Activated B cell treated with CpG ODN at 0.5 μM for 24 hours (primary cell): ENCODE data around the gene RUVBL1. TPM values are rescaled to one million over a fixed set of nuclear protein-coding genes. Genes with fewer than 3 reads are reported as not detected.

Source experiments
- ATAC-seq: fragments of 200-7000 bp; cut with Tn5 transposase; one replicate; pipeline ENCODE4 v1.10.0; 2021; ENCODE audit warnings: low read depth, mild to moderate bottlenecking, moderate library complexity
- CTCF ChIA-PET: fragments of 350-600 bp; sonication (Branson Sonifier 250); formaldehyde crosslinking; loops from one replicate; lab custom pipeline; 2021; ENCODE audit warnings: antibody characterized with exemption; lab: Charles Lee
- POLR2A ChIA-PET: fragments of 350-600 bp; sonication (Branson Sonifier 250); formaldehyde crosslinking; loops from one replicate; lab custom pipeline; 2021; ENCODE audit warnings: antibody characterized with exemption; lab: Charles Lee
- DNase-seq: peaks from one replicate; pipeline ENCODE4 v3.0.0; 2022
- H3K27ac Mint-ChIP-seq: one replicate; pipeline ENCODE4 v1.8.0; 2020; ENCODE audit warnings: mixed read lengths
- H3K27me3 Mint-ChIP-seq: one replicate; pipeline ENCODE4 v1.8.0; 2021; ENCODE audit warnings: mixed read lengths
- H3K36me3 Mint-ChIP-seq: one replicate; pipeline ENCODE4 v1.8.0; 2021; ENCODE audit warnings: low read depth, mixed read lengths
- H3K4me1 Mint-ChIP-seq: one replicate; pipeline ENCODE4 v1.8.0; 2021; ENCODE audit warnings: mixed read lengths
- H3K4me3 Mint-ChIP-seq: one replicate; pipeline ENCODE4 v1.8.0; 2020; ENCODE audit warnings: mild to moderate bottlenecking, mixed read lengths
- H3K9me3 Mint-ChIP-seq: one replicate; pipeline ENCODE4 v1.8.0; 2020; ENCODE audit warnings: mixed read lengths
- CTCF ChIP-seq: fragments of 200-600 bp; IDR thresholded peaks from one replicate; pipeline ENCODE4 v1.8.0; 2022; ENCODE audit warnings: antibody characterized with exemption, mild to moderate bottlenecking
- intact Hi-C: fragments of 100-400 bp; cut with micrococcal nuclease; formaldehyde crosslinking; loops from one replicate; pipeline ENCODE4 v1.15.1; 2024
- total RNA-seq: library from RNA; stranded (reverse); gene quantifications from 2 replicates; pipeline ENCODE4 v1.2.3, GENCODE V29; 2022

The RUVBL1 gene
- total RNA-seq, 1 donor from 2014 or later: 44.8 TPM

DNA sequence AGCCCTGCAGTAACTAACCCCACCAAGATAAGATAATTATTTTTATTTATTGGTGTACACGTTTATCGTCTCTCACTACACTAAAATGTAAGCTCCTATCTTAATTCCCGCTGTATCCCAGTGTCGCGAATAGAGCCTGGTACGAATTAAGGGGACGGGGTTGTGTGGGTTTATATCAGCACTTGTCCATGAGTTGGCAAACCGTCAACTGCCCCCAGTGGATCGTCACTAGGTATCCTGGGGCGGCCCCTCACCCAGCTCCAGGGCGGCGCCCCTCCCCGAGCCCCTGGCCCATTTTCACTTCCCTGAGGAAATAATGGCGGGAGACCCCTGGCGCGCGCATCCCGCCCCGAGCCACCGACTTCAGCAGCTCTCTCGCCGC, 465 bp downstream of the RUVBL1 start:
- H3K27ac Mint-ChIP-seq: peak overlapping the region; percentile 93
- H3K4me3 Mint-ChIP-seq: peak overlapping the region; percentile 97
- H3K36me3 Mint-ChIP-seq: peaks cover 18% of the 10 kb centered on the region
- peaks cover 23% of the 10 kb centered on the region for H3K4me1 Mint-ChIP-seq
- H3K9me3 Mint-ChIP-seq: no peaks in the 10 kb centered on the region
- intact Hi-C loops: loop anchor here (1.0 to 5.0 kb wide), 4 partner anchors 30 to 1646 kb away; partner anchors contain the start of genes EEFSEC, SEC61A1 and ZXDC
- no peak for ATAC-seq
- TF ChIP-seq CTCF: no peak
- ChIA-PET POLR2A (interaction anchor here (0.6 to 2.9 kb wide), 12 partner anchors 9 to 1203 kb away, joined by 3 to 69 read pairs (median 7); partner anchors contain the start of genes ACAD9, EEFSEC and SEC61A1), CTCF (interaction anchor here (1.2 to 2.3 kb wide), 5 partner anchors 10 to 53 kb away, joined by 3 to 9 read pairs (median 5); no protein-coding TSS in a partner anchor)
- DNase-seq: no peak
- no peaks in the 10 kb centered on the region for H3K27me3 Mint-ChIP-seq

- peaks cover 23% of the 10 kb centered on the region for H3K4me1 Mint-ChIP-seq
- peak overlapping the region; percentile 49 for H3K4me3 Mint-ChIP-seq
- intact Hi-C loops: loop anchor here (5.0 kb wide), 1 partner anchor 1645 kb away; the partner anchor contains the start of gene ZXDC
- H3K9me3 Mint-ChIP-seq: no peaks in the 10 kb centered on the region
- H3K36me3 Mint-ChIP-seq: peaks cover 28% of the 10 kb centered on the region
- no peaks in the 10 kb centered on the region for H3K27me3 Mint-ChIP-seq
- TF ChIP-seq CTCF: no peak
- DNase-seq (no peak), ATAC-seq (no peak)
- no peak overlapping the region for H3K27ac Mint-ChIP-seq
- ChIA-PET POLR2A (interaction anchor here (2.7 to 2.9 kb wide), 2 partner anchors 31 to 70 kb away, joined by 17 to 69 read pairs; partner anchors contain the start of genes EEFSEC and SEC61A1), CTCF (interaction anchor here (2.3 kb wide), 1 partner anchor 27 kb away, joined by 7 read pairs; no protein-coding TSS in a partner anchor)
These were observed 1.6 kb downstream of the RUVBL1 start for GRCh38 chr3:128122013-128122412.

DNA sequence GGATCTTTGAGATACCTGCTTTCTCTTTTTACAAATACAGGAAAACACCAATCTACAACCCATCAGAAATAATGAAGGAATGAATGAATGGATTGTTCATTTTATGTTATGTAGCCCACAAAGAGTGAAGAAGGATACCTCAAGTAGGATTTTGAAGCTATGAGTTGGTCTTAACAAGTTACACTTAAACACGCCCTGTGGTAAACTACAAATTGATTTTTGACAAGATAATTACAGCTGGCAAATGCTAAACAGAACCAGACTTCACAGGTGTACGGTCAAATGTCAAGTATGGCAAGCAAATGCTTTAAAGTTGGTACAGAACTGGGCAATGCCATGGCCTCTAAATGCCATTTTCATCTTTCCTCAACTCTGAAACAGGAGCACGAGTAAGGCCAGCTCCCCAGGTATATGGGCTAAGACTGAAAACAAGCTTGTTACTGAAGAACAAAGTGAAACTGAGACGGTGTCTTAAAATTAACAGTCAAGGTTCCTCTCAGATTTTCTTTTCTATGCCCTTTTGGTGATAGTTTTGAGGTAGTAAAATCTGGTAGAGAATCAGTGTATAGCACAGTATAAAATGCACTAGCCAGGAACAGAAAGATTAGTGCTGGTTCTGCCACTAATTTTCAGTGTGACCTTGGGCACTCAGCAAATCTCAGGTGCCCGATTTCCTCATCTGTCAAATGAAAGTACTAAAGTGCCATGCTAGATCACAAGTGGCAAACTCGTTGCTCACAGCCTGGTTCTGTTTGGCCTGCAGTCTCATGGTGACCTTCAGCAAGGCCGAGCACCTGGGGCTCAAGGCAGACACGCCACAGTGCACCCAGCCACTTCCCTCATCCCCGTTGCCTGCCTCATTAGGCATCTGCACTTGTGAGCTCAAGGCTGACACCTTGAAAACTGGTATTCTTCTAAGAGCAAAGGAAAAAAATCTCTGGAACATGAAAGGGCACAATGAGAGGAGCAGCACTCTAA, 9.5 kb downstream of the RUVBL1 start:
- no peaks in the 10 kb centered on the region for H3K27me3 Mint-ChIP-seq
- H3K4me3 Mint-ChIP-seq: peak overlapping the region; percentile 48
- CTCF ChIA-PET: no interaction called here
- DNase-seq (no peak), ATAC-seq (peak; percentile 31)
- POLR2A ChIA-PET: interaction anchor here (2.0 kb wide), 1 partner anchor 9 kb away, joined by 11 read pairs; the partner anchor contains the start of gene RUVBL1
- H3K4me1 Mint-ChIP-seq: peaks cover 27% of the 10 kb centered on the region
- intact Hi-C loops: no loop called here
- peak overlapping the region; percentile 25 for H3K27ac Mint-ChIP-seq
- no peaks in the 10 kb centered on the region for H3K9me3 Mint-ChIP-seq
- no peak for TF ChIP-seq CTCF
- H3K36me3 Mint-ChIP-seq: peaks cover 65% of the 10 kb centered on the region

GRCh38 chr3:128112357-128112968, 11.1 kb downstream of the RUVBL1 start:
- no peaks in the 10 kb centered on the region for H3K27me3 Mint-ChIP-seq
- DNase-seq: no peak
- peaks cover 27% of the 10 kb centered on the region for H3K4me1 Mint-ChIP-seq
- no peak overlapping the region for H3K4me3 Mint-ChIP-seq
- H3K36me3 Mint-ChIP-seq: peaks cover 64% of the 10 kb centered on the region
- ATAC-seq: peak; percentile 73
- H3K27ac Mint-ChIP-seq: peak overlapping the region; percentile 70
- POLR2A ChIA-PET: interaction anchor here (0.9 kb wide), 1 partner anchor 11 kb away, joined by 5 read pairs; the partner anchor contains the start of gene RUVBL1
- no peaks in the 10 kb centered on the region for H3K9me3 Mint-ChIP-seq
- CTCF ChIA-PET: no interaction called here
- no peak for TF ChIP-seq CTCF
- intact Hi-C loops: no loop called here
